ENCODE results near the gene GZMB. TPM values are rescaled to one million over a fixed set of nuclear protein-coding genes. Genes with fewer than 3 reads are reported as not detected.
"Not testable (repeated sequence)": the region's sequence is repeated elsewhere in the genome, so short reads cannot be mapped to it uniquely, and the experiment has no call there.

Gene GZMB
- total RNA-seq, 1 donor from 2014 or later = 7.6 TPM

GRCh38 chr14:24669651-24670050 is 35.7 kb upstream of the GZMB start:
- no peak for TF ChIP-seq CTCF (IDR thresholded peaks at IDR 0.05)
- Histone ChIP-seq H3K9me3 (no peaks in the 10 kb centered on the region), H3K27me3 (ENCODE audit: low read depth) (no peaks in the 10 kb centered on the region), H3K4me3 (no peak overlapping the region), H3K27ac (no peak overlapping the region), H3K4me1 (peaks cover 13% of the 10 kb centered on the region), H3K36me3 (no peaks in the 10 kb centered on the region)
- ATAC-seq (no peak), DNase-seq (no peak)
- intact Hi-C loops (cut with DNase I) = no loop called here

GRCh38 chr14:24665440-24665991 is 31.5 kb upstream of the GZMB start:
- Histone ChIP-seq H3K27ac (no peak overlapping the region), H3K36me3 (no peaks in the 10 kb centered on the region), H3K9me3 (no peaks in the 10 kb centered on the region), H3K4me3 (no peak overlapping the region), H3K27me3 (ENCODE audit: low read depth) (no peaks in the 10 kb centered on the region), H3K4me1 (peaks cover 12% of the 10 kb centered on the region)
- ATAC-seq (peak in 1 of 2 donors; percentile 29), DNase-seq (no peak)
- TF ChIP-seq CTCF (IDR thresholded peaks at IDR 0.05) = no peak
- intact Hi-C loops (cut with DNase I) = no loop called here

GRCh38 chr14:24664366-24664765 is 30.4 kb upstream of the GZMB start:
- intact Hi-C loops (cut with DNase I) = no loop called here
- Histone ChIP-seq H3K27ac (no peak overlapping the region), H3K27me3 (ENCODE audit: low read depth) (no peaks in the 10 kb centered on the region), H3K4me3 (no peak overlapping the region), H3K4me1 (peaks cover 12% of the 10 kb centered on the region), H3K36me3 (no peaks in the 10 kb centered on the region), H3K9me3 (no peaks in the 10 kb centered on the region)
- TF ChIP-seq CTCF (IDR thresholded peaks at IDR 0.05) = no peak
- no peak for ATAC-seq
- DNase-seq = no peak

- peak; percentile 35 to 40 for ATAC-seq
Measured at GRCh38 chr14:24662753-24663152, 28.8 kb upstream of the GZMB start.

GRCh38 chr14:24659916-24660570 is 26.1 kb upstream of the GZMB start:
- intact Hi-C loops (cut with DNase I) = no loop called here
- no peaks in the 10 kb centered on the region for H3K9me3 ChIP-seq
- no peaks in the 10 kb centered on the region for H3K36me3 ChIP-seq
- no peak overlapping the region for H3K4me3 ChIP-seq
- H3K27me3 ChIP-seq (ENCODE audit: low read depth) = no peaks in the 10 kb centered on the region
- ATAC-seq (no peak), DNase-seq (no peak)
- H3K27ac ChIP-seq = no peak overlapping the region
- peaks cover 12% of the 10 kb centered on the region for H3K4me1 ChIP-seq
- TF ChIP-seq CTCF (IDR thresholded peaks at IDR 0.05) = no peak

More at GRCh38 chr14:24662753-24663152, 28.8 kb upstream of the GZMB start:
- H3K27me3 ChIP-seq (ENCODE audit: low read depth) = no peaks in the 10 kb centered on the region
- DNase-seq = no peak
- H3K36me3 ChIP-seq = no peaks in the 10 kb centered on the region
- no peak overlapping the region for H3K4me3 ChIP-seq
- peak overlapping the region; percentile 11 for H3K27ac ChIP-seq
- no peaks in the 10 kb centered on the region for H3K9me3 ChIP-seq
- no peak for TF ChIP-seq CTCF (IDR thresholded peaks at IDR 0.05)
- peaks cover 12% of the 10 kb centered on the region for H3K4me1 ChIP-seq
- intact Hi-C loops (cut with DNase I) = no loop called here

- H3K36me3 ChIP-seq; H3K9me3 ChIP-seq; H3K27ac ChIP-seq; intact Hi-C loops (cut with DNase I); H3K4me1 ChIP-seq; H3K4me3 ChIP-seq; ATAC-seq; DNase-seq; H3K27me3 ChIP-seq (ENCODE audit: low read depth): not testable (repeated sequence)
Measured at GRCh38 chr14:24648361-24648760, 14.4 kb upstream of the GZMB start.

Measured in lower lobe of right lung (tissue), 2 donors.